SJSA1 (cell line): ENCODE results near the gene ZFAND2A. TPM values are rescaled to one million over a fixed set of nuclear protein-coding genes. Genes with fewer than 3 reads are reported as not detected.
A peak's percentile ranks its signal among the peaks of the same experiment; 100 is the strongest.
"Not testable (repeated sequence)": the region's sequence is repeated elsewhere in the genome, so short reads cannot be mapped to it uniquely, and the experiment has no call there.

Experiments
- DNase-seq, 2 experiments: peaks; one replicate each; pipeline ENCODE4 v3.0.0-alpha.2; 2015 to 2020; ENCODE audit warnings: low spot score in 2 of 2, low read depth in 1 of 2
- H3K27ac ChIP-seq: fragments of 250-450 bp; sonication (Bioruptor Pico); 2 replicates; pipeline ENCODE4 v1.5.1; 2020; ENCODE audit warnings: mild to moderate bottlenecking, moderate library complexity
- H3K27me3 ChIP-seq: fragments of 250-450 bp; sonication (Bioruptor Pico); replicated peaks from 2 replicates; pipeline ENCODE4 v1.5.1; 2020; ENCODE audit warnings: mild to moderate bottlenecking, moderate library complexity
- H3K36me3 ChIP-seq: fragments of 250-450 bp; sonication (Bioruptor Pico); 2 replicates; pipeline ENCODE4 v1.5.1; 2020; ENCODE audit warnings: mild to moderate bottlenecking
- H3K4me1 ChIP-seq: fragments of 250-450 bp; sonication (Bioruptor Pico); replicated peaks from 2 replicates; pipeline ENCODE4 v1.6.1; 2021; ENCODE audit warnings: mild to moderate bottlenecking
- H3K4me3 ChIP-seq: fragments of 250-450 bp; sonication (Bioruptor Pico); 2 replicates; pipeline ENCODE4 v1.5.1; 2020; ENCODE audit warnings: mild to moderate bottlenecking
- H3K9me3 ChIP-seq: fragments of 250-450 bp; sonication (Bioruptor Pico); replicated peaks from 2 replicates; pipeline ENCODE4 v1.5.1; 2020; ENCODE audit warnings: mild to moderate bottlenecking
- total RNA-seq: library from RNA; depleted of rRNA; stranded (reverse); fragments of >200 nt; shearing (Covaris generic); gene quantifications from 2 replicates; pipeline ENCODE4 v1.2.3, GENCODE V29; 2014

Gene ZFAND2A
- total RNA-seq, 1 experiment from 2014 or later: 28.5 TPM

- DNase-seq: no peak
- H3K4me3 ChIP-seq: no peak overlapping the region
- no peak overlapping the region for H3K27ac ChIP-seq
- no peaks in the 10 kb centered on the region for H3K27me3 ChIP-seq
- H3K4me1 ChIP-seq: no peaks in the 10 kb centered on the region
- no peaks in the 10 kb centered on the region for H3K36me3 ChIP-seq
- no peaks in the 10 kb centered on the region for H3K9me3 ChIP-seq
These were observed 40.8 kb downstream of the ZFAND2A start for GRCh38 chr7:1119201-1119600.

- no peak overlapping the region for H3K27ac ChIP-seq
- no peaks in the 10 kb centered on the region for H3K4me1 ChIP-seq
- no peaks in the 10 kb centered on the region for H3K36me3 ChIP-seq
- no peaks in the 10 kb centered on the region for H3K27me3 ChIP-seq
- no peak overlapping the region for H3K4me3 ChIP-seq
- no peaks in the 10 kb centered on the region for H3K9me3 ChIP-seq
- peak in 1 of 2 experiments; percentile 16 for DNase-seq
These were observed 42.6 kb downstream of the ZFAND2A start for GRCh38 chr7:1117321-1117928.

GRCh38 chr7:1116383-1117008 is 43.5 kb downstream of the ZFAND2A start:
- H3K9me3 ChIP-seq, H3K27me3 ChIP-seq, H3K36me3 ChIP-seq, H3K4me1 ChIP-seq, H3K4me3 ChIP-seq, H3K27ac ChIP-seq: not testable (repeated sequence)
- DNase-seq: peak in 1 of 2 experiments; percentile 10

GRCh38 chr7:1115171-1116045 is 44.6 kb downstream of the ZFAND2A start:
- H3K27me3 ChIP-seq, H3K36me3 ChIP-seq, H3K4me3 ChIP-seq, H3K9me3 ChIP-seq, H3K4me1 ChIP-seq, H3K27ac ChIP-seq: not testable (repeated sequence)
- DNase-seq: peak in 1 of 2 experiments; percentile 20

GRCh38 chr7:1114505-1114904 is 45.5 kb downstream of the ZFAND2A start:
- H3K36me3 ChIP-seq: no peaks in the 10 kb centered on the region
- no peak overlapping the region for H3K4me3 ChIP-seq
- no peaks in the 10 kb centered on the region for H3K4me1 ChIP-seq

GRCh38 chr7:1114088-1114487 is 45.9 kb downstream of the ZFAND2A start:
- H3K36me3 ChIP-seq: no peaks in the 10 kb centered on the region
- H3K27me3 ChIP-seq: no peaks in the 10 kb centered on the region
- H3K4me3 ChIP-seq: no peak overlapping the region
- H3K4me1 ChIP-seq: no peaks in the 10 kb centered on the region
- no peaks in the 10 kb centered on the region for H3K9me3 ChIP-seq
- DNase-seq: peak in 1 of 2 experiments; percentile 38
- H3K27ac ChIP-seq: no peak overlapping the region

More at GRCh38 chr7:1114505-1114904, 45.5 kb downstream of the ZFAND2A start:
- Histone ChIP-seq H3K9me3 (no peaks in the 10 kb centered on the region), H3K27ac (no peak overlapping the region), H3K27me3 (no peaks in the 10 kb centered on the region)
- no peak for DNase-seq

GRCh38 chr7:1113548-1113885 is 46.5 kb downstream of the ZFAND2A start:
- no peaks in the 10 kb centered on the region for H3K9me3 ChIP-seq
- peak in 1 of 2 experiments; percentile 41 for DNase-seq

GRCh38 chr7:1112625-1113547 is 47.1 kb downstream of the ZFAND2A start:
- Histone ChIP-seq H3K4me1 (no peaks in the 10 kb centered on the region), H3K27ac (no peak overlapping the region), H3K36me3 (no peaks in the 10 kb centered on the region), H3K4me3 (no peak overlapping the region), H3K27me3 (no peaks in the 10 kb centered on the region), H3K9me3 (no peaks in the 10 kb centered on the region)
- DNase-seq: peak in 1 of 2 experiments; percentile 29

More at GRCh38 chr7:1113548-1113885, 46.5 kb downstream of the ZFAND2A start:
- Histone ChIP-seq H3K27ac (no peak overlapping the region), H3K36me3 (no peaks in the 10 kb centered on the region), H3K27me3 (no peaks in the 10 kb centered on the region), H3K4me1 (no peaks in the 10 kb centered on the region), H3K4me3 (no peak overlapping the region)

GRCh38 chr7:1112109-1112508 is 47.9 kb downstream of the ZFAND2A start:
- H3K4me1 ChIP-seq: no peaks in the 10 kb centered on the region
- H3K4me3 ChIP-seq: no peak overlapping the region
- H3K9me3 ChIP-seq: no peaks in the 10 kb centered on the region
- H3K27me3 ChIP-seq: no peaks in the 10 kb centered on the region
- peak in 1 of 2 experiments; percentile 34 for DNase-seq
- no peak overlapping the region for H3K27ac ChIP-seq
- no peaks in the 10 kb centered on the region for H3K36me3 ChIP-seq

- Histone ChIP-seq H3K36me3 (no peaks in the 10 kb centered on the region), H3K27me3 (no peaks in the 10 kb centered on the region), H3K27ac (no peak overlapping the region), H3K9me3 (no peaks in the 10 kb centered on the region), H3K4me1 (no peaks in the 10 kb centered on the region), H3K4me3 (no peak overlapping the region)
- DNase-seq: no peak
These were observed 48.8 kb downstream of the ZFAND2A start for GRCh38 chr7:1111156-1111555.

GRCh38 chr7:1110358-1110757 is 49.6 kb downstream of the ZFAND2A start:
- H3K27me3 ChIP-seq: no peaks in the 10 kb centered on the region
- H3K9me3 ChIP-seq: no peaks in the 10 kb centered on the region
- H3K36me3 ChIP-seq: no peaks in the 10 kb centered on the region
- H3K4me1 ChIP-seq: no peaks in the 10 kb centered on the region
- H3K4me3 ChIP-seq: no peak overlapping the region
- no peak for DNase-seq
- H3K27ac ChIP-seq: no peak overlapping the region

GRCh38 chr7:1109581-1110310 is 50.2 kb downstream of the ZFAND2A start:
- no peak for DNase-seq
- no peaks in the 10 kb centered on the region for H3K4me1 ChIP-seq
- H3K27me3 ChIP-seq: no peaks in the 10 kb centered on the region
- no peak overlapping the region for H3K4me3 ChIP-seq
- H3K9me3 ChIP-seq: no peaks in the 10 kb centered on the region
- no peak overlapping the region for H3K27ac ChIP-seq
- no peaks in the 10 kb centered on the region for H3K36me3 ChIP-seq
